ENCODE data around the gene HOXB9. TPM values are rescaled to one million over a fixed set of nuclear protein-coding genes. Genes with fewer than 3 reads are reported as not detected.

The HOXB9 gene
- total RNA-seq: under 1 TPM; 0.31 to 0.94 TPM
- 0.76 TPM for polyA plus RNA-seq (ENCODE audit: insufficient read depth, low read depth, low replicate concordance)
- long read RNA-seq, donor 1, partial matches to known transcripts: 0 of 3 reads
- long read RNA-seq, donor 1, other reads (novel, unspliced or antisense): 0 of 3 reads
- long read RNA-seq, donor 2: 0 reads

DNA sequence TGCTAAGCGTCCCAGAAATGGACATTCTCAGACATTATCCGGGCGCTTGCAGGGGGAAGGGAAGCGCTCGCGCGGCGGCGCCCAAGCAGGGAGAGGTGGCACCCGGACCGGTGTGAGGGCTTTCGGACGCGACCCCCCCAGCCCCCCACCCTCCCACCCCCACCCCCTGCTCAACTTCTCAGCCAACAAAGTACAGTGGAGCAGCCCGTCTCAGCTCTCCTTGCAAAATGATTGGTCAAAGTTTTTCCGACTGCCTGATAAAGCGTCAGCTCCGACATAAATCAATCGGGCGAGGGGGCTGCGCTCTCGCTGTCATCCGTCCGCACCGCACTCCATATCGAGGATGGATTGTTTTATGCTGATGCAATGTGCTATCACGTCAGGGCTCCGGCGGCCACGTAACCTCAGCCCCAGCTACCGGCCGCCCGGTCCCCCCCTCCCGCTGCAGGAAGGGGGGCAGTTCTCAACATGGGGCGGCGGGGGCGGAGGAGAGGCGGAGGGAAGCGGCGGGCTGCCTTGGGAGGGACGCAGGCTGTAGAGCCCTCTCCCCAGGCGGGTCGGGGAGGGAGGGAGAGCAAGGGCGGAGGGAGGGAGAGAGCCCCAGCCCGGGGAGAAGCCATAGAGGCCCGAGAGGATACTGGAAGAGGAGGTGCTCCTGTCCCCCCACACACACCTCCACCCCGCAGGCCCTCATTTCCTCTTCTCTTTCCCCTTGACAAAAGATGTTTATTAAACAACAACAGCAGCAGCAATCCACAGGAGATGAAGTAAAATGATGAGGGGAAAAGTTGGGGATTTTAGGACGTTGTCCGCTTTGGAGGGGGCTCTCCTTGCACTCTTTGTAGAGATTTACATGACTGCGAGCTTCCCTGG is at the start of gene HOXB9:
Gene HOXB9, minus strand, starts transcription at position 114 of the 873 bp plus-strand sequence. Its CDS starts 89 bp downstream, at position 25.
- H3K27me3 ChIP-seq: no peaks in the 10 kb centered on the region
- DNase-seq: no peak
- WGBS, 2 donors: 2 to 3% methylated on average over 40 to 50 of the region's 50 CpGs
- TF ChIP-seq, protein P1, sequence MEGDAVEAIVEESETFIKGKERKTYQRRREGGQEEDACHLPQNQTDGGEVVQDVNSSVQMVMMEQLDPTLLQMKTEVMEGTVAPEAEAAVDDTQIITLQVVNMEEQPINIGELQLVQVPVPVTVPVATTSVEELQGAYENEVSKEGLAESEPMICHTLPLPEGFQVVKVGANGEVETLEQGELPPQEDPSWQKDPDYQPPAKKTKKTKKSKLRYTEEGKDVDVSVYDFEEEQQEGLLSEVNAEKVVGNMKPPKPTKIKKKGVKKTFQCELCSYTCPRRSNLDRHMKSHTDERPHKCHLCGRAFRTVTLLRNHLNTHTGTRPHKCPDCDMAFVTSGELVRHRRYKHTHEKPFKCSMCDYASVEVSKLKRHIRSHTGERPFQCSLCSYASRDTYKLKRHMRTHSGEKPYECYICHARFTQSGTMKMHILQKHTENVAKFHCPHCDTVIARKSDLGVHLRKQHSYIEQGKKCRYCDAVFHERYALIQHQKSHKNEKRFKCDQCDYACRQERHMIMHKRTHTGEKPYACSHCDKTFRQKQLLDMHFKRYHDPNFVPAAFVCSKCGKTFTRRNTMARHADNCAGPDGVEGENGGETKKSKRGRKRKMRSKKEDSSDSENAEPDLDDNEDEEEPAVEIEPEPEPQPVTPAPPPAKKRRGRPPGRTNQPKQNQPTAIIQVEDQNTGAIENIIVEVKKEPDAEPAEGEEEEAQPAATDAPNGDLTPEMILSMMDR (IDR thresholded peaks at IDR 0.05): no peak
- no peak for TF ChIP-seq POLR2A (IDR thresholded peaks at IDR 0.05)
- no peaks in the 10 kb centered on the region for H3K9me3 ChIP-seq
- H3K36me3 ChIP-seq (ENCODE audit: low read depth, missing control alignments): no peaks in the 10 kb centered on the region
- peaks cover 7% of the 10 kb centered on the region for H3K4me1 ChIP-seq
- H3K4me3 ChIP-seq: peak within 1 kb of the TSS; percentile 26 to 48
- H3K27ac ChIP-seq: no peak within 1 kb of the TSS
- intact Hi-C loops (cut with DNase I; ENCODE audit: low total_unique reads): no loop called here

DNA sequence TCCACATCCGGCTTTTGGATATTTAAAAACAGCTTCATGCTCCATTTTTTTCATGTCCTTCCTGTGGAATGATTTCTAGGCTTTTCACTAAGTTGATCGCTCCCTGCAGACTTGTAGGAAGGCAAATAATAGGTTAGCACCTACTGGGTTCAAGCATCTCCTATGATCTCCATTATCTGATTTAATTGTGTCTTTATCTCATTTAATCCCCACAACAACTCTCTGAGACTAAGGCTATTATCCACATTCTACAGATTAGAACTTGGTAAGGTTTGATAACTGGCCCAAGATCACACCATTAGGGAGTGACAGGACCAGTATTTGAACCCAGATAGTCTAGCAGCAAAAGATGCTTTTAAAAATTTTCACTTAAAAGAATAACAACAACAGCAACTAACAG is 46.2 kb upstream of the HOXB9 start:
- DNase-seq: no peak
- Histone ChIP-seq H3K36me3 (ENCODE audit: low read depth, missing control alignments) (no peaks in the 10 kb centered on the region), H3K9me3 (no peaks in the 10 kb centered on the region), H3K27me3 (no peaks in the 10 kb centered on the region), H3K4me1 (no peaks in the 10 kb centered on the region), H3K27ac (no peak overlapping the region), H3K4me3 (no peak overlapping the region)
- intact Hi-C loops (cut with DNase I; ENCODE audit: low total_unique reads): no loop called here
- WGBS, 2 donors: 41 to 50% methylated on average over 2 of the region's 2 CpGs
- TF ChIP-seq POLR2A (IDR thresholded peaks at IDR 0.05): no peak
- TF ChIP-seq, protein P1 (IDR thresholded peaks at IDR 0.05): no peak

DNA sequence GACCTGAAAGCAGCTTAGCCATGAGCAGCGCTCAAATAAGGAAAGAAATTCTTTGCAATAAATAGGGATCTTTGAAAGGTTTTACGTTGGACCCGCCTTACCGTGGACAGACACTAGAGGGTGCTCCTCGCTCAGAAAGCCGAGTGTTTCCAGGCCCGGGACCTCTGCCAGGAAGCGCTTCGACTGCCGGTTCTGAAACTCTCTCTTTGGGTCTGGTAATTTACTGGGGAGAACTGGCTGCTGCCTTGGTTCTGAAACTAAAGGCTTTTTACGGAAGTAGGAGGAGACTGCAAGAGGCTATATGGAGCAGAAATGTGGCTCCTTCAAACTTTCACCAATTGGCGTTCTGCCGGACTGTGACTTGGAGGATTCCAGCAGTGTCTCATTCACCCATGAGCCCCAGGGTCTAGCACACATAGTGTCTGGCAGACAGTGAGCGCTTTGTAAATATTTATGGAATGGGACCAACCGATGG is 45.6 kb upstream of the HOXB9 start:
- Histone ChIP-seq H3K27ac (no peak overlapping the region), H3K4me3 (peak overlapping the region; percentile 0 to 35)

DNA sequence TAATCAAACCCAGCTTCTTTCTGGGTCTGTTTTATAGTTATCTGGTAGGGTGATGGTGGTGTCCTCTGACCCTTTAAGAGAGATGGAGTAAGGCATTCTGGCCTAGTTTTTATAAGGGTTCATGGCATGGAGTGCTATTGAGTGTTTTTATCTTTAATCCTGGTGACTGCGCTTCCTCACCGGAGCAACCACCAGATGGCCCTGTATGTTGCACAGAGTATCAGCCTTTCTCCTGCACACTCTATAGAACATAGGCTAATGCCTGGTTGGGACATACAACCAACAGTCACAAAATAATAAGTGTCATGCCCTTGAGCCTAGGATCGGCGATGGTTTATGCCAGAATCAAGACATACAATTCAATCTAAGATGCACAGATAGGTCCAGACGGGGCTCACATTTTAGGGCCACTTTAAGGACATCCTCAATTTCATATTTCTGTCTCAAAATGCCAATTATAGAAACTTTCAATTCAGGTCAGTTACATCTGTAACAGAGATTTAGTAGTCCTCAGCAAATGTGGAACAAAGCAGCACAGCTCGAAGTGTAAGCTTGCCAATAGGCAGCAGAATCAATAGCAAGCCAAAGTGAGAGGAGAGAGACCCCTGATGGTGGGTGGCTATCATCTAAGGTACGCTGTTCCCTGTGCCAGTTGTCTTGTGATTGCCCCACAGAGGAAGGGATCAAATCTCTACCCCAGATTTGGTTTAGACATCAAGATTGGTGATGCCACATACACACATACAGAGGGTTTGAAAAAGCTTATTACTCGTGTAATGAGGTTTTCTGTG is 37.2 kb upstream of the HOXB9 start:
- intact Hi-C loops (cut with DNase I; ENCODE audit: low total_unique reads): no loop called here
- no peak for DNase-seq
- H3K9me3 ChIP-seq: no peaks in the 10 kb centered on the region
- WGBS, 2 donors: 79 to 83% methylated on average over 8 of the region's 8 CpGs
- H3K4me3 ChIP-seq: no peak overlapping the region
- H3K27ac ChIP-seq: no peak overlapping the region
- no peaks in the 10 kb centered on the region for H3K4me1 ChIP-seq
- H3K27me3 ChIP-seq: no peaks in the 10 kb centered on the region
- H3K36me3 ChIP-seq (ENCODE audit: low read depth, missing control alignments): no peaks in the 10 kb centered on the region
- no peak for TF ChIP-seq POLR2A (IDR thresholded peaks at IDR 0.05)
- TF ChIP-seq, protein P1 (IDR thresholded peaks at IDR 0.05): no peak

More for the DNA sequence above, 45.6 kb upstream of the HOXB9 start:
- no peaks in the 10 kb centered on the region for H3K27me3 ChIP-seq
- no peaks in the 10 kb centered on the region for H3K4me1 ChIP-seq
- peak; percentile 92 for DNase-seq
- no peaks in the 10 kb centered on the region for H3K36me3 ChIP-seq (ENCODE audit: low read depth, missing control alignments)
- no peaks in the 10 kb centered on the region for H3K9me3 ChIP-seq
- intact Hi-C loops (cut with DNase I; ENCODE audit: low total_unique reads): no loop called here
- 2 to 3% methylated on average over 15 of the region's 15 CpGs for WGBS, 2 donors
- TF ChIP-seq, protein P1 (IDR thresholded peaks at IDR 0.05): peak; percentile 72 to 83 (median 73)
- TF ChIP-seq POLR2A (IDR thresholded peaks at IDR 0.05): no peak

Measured in testis (tissue), 5 donors.